Natural killer cell (primary cell): Measurements from ENCODE around the gene IRF9. TPM values are rescaled to one million over a fixed set of nuclear protein-coding genes. Genes with fewer than 3 reads are reported as not detected.

ENCODE experiments used
- ATAC-seq, 3 donors: fragments of 150-1000 bp in 2 of 3; fragments of 200-7000 bp in 1 of 3; cut with Tn5 transposase; 1 replicate in 1 of 3; 2 replicates in 2 of 3; pipeline ENCODE4 v1.10.0; 2021; ENCODE audit warnings: mild to moderate bottlenecking in 2 of 3, moderate library complexity in 2 of 3
- DNase-seq, 2 donors: peaks; one replicate each; pipeline versions ENCODE4 v3.0.0 to v3.0.0-alpha.2; 2013 to 2021; ENCODE audit warnings: mixed read lengths in 1 of 2
- H3K27ac ChIP-seq: one replicate; pipeline ENCODE4 v1.5.1; 2013; ENCODE audit warnings: mild to moderate bottlenecking, low read length
- H3K27me3 ChIP-seq: one replicate; pipeline ENCODE4 v1.6.1; 2013; ENCODE audit warnings: low read length; ENCODE audit not compliant: control insufficient read depth, insufficient read depth
- H3K36me3 ChIP-seq: one replicate; pipeline ENCODE4 v1.6.1; 2013; ENCODE audit warnings: low read length; ENCODE audit not compliant: control insufficient read depth, insufficient read depth
- H3K4me1 ChIP-seq: one replicate; pipeline ENCODE4 v1.6.1; 2013; ENCODE audit warnings: low read length; ENCODE audit not compliant: control insufficient read depth, insufficient read depth
- H3K4me3 ChIP-seq: one replicate; pipeline ENCODE4 v1.5.1; 2013; ENCODE audit warnings: low read length
- H3K9me3 ChIP-seq: one replicate; pipeline ENCODE4 v1.6.1; 2013; ENCODE audit warnings: low read length; ENCODE audit not compliant: control insufficient read depth, insufficient read depth
- H3K27ac Mint-ChIP-seq, 2 donors: one replicate each; pipeline ENCODE4 v1.8.0; 2022; ENCODE audit warnings: mild to moderate bottlenecking in 2 of 2, mixed read lengths in 2 of 2, moderate library complexity in 1 of 2
- H3K27me3 Mint-ChIP-seq, 2 donors: one replicate each; pipeline ENCODE4 v1.8.0; 2022; ENCODE audit warnings: low read depth in 2 of 2, mixed read lengths in 2 of 2
- H3K36me3 Mint-ChIP-seq: one replicate; pipeline ENCODE4 v1.8.0; 2022; ENCODE audit warnings: mixed read lengths
- H3K4me1 Mint-ChIP-seq, 2 donors: one replicate each; pipeline ENCODE4 v1.8.0; 2022; ENCODE audit warnings: mixed read lengths in 2 of 2
- H3K4me3 Mint-ChIP-seq: one replicate; pipeline ENCODE4 v1.8.0; 2022; ENCODE audit warnings: mild to moderate bottlenecking, moderate library complexity, mixed read lengths
- H3K9me3 Mint-ChIP-seq, 2 donors: one replicate each; pipeline ENCODE4 v1.8.0; 2022; ENCODE audit warnings: mixed read lengths in 2 of 2
- WGBS: methylation state at CpG from one replicate; pipeline ENCODE4 v1.1.7; 2013; ENCODE audit warnings: missing lambda C conversion rate; ENCODE audit not compliant: insufficient coverage; 5-methylcytosine and 5-hydroxymethylcytosine counted together
- intact Hi-C: fragments of 100-400 bp; cut with micrococcal nuclease; formaldehyde crosslinking; loops from one replicate; pipeline ENCODE4 v1.14.2; 2022
- total RNA-seq, 4 donors: library from RNA; stranded (reverse); fragments of 120-200 nt in 1 of 4; gene quantifications; one replicate each; pipeline versions ENCODE4 v1.2.3 to v1.2.4, GENCODE V29; 2013 to 2022
- TF ChIP-seq, protein P1 (sequence below): fragments of 200-600 bp; IDR thresholded peaks from one replicate; pipeline ENCODE4 v1.8.0; 2022; ENCODE audit warnings: antibody characterized with exemption

IRF9 gene
- total RNA-seq, 3 donors from 2014 or later (not counting 1 experiment from before 2014, with no cell fraction given) = 178 to 348 (median 319) TPM

DNA sequence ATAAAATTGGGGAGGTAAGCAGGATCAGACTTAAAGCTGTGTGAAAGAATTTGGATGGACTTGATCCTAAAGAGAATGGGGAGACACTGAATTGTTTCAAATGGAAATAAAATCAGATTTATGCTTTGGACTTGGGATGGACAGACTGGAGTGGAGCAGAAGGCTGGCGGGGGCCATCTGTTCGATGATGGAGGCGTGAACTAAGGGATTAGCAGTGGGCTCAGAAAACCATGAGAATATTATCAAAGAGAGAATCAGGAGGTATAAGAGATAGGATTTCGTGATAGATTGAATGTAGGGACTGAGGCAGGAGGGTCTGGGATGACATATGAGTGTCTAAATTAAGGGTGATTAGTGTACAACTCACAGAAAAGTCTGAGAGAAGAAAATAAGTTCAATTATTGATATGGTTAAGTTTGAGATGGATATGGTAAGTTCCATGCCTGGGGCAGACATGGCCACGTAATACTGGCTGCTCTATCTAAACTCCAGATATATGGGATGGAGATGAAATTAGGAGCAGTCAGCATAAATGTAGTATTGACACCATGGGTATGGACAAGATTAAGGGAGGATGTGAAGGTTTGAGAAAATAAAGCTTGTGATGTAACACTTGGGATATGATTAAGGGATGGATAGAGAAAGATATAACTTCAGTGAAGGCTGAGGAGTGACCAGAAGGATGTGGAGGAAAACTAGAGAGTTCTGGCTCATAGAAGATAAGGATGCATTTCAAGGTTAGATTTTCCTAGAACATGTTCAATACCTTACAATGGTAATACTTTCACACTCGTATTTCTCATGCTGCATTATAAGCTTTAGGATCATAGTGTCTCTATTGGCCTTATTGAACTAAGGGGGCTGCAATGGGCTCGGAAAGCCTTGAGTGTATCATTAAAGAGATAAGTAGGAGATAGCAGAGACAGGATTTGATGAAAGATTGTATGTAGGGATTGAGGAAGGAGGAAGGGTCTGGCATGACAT lies 43.4 kb downstream of the IRF9 start:
- H3K36me3 Mint-ChIP-seq = peaks cover 7% of the 10 kb centered on the region
- Histone ChIP-seq H3K36me3 (peaks cover 41% of the 10 kb centered on the region), H3K27ac (no peak overlapping the region), H3K27me3 (no peaks in the 10 kb centered on the region), H3K9me3 (no peaks in the 10 kb centered on the region), H3K4me3 (no peak overlapping the region), H3K4me1 (peaks cover 13% of the 10 kb centered on the region)
- TF ChIP-seq, protein P1, sequence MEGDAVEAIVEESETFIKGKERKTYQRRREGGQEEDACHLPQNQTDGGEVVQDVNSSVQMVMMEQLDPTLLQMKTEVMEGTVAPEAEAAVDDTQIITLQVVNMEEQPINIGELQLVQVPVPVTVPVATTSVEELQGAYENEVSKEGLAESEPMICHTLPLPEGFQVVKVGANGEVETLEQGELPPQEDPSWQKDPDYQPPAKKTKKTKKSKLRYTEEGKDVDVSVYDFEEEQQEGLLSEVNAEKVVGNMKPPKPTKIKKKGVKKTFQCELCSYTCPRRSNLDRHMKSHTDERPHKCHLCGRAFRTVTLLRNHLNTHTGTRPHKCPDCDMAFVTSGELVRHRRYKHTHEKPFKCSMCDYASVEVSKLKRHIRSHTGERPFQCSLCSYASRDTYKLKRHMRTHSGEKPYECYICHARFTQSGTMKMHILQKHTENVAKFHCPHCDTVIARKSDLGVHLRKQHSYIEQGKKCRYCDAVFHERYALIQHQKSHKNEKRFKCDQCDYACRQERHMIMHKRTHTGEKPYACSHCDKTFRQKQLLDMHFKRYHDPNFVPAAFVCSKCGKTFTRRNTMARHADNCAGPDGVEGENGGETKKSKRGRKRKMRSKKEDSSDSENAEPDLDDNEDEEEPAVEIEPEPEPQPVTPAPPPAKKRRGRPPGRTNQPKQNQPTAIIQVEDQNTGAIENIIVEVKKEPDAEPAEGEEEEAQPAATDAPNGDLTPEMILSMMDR = no peak
- ATAC-seq (no peak), DNase-seq (no peak)
- no peak overlapping the region for H3K4me3 Mint-ChIP-seq
- peaks cover 21 to 27% of the 10 kb centered on the region in 2 donors for H3K4me1 Mint-ChIP-seq
- H3K9me3 Mint-ChIP-seq = no peaks in the 10 kb centered on the region
- intact Hi-C loops = no loop called here
- peak overlapping the region; percentile 5 to 86 for H3K27ac Mint-ChIP-seq
- WGBS = 97% methylated on average over 7 of the region's 7 CpGs
- H3K27me3 Mint-ChIP-seq = no peaks in the 10 kb centered on the region

DNA sequence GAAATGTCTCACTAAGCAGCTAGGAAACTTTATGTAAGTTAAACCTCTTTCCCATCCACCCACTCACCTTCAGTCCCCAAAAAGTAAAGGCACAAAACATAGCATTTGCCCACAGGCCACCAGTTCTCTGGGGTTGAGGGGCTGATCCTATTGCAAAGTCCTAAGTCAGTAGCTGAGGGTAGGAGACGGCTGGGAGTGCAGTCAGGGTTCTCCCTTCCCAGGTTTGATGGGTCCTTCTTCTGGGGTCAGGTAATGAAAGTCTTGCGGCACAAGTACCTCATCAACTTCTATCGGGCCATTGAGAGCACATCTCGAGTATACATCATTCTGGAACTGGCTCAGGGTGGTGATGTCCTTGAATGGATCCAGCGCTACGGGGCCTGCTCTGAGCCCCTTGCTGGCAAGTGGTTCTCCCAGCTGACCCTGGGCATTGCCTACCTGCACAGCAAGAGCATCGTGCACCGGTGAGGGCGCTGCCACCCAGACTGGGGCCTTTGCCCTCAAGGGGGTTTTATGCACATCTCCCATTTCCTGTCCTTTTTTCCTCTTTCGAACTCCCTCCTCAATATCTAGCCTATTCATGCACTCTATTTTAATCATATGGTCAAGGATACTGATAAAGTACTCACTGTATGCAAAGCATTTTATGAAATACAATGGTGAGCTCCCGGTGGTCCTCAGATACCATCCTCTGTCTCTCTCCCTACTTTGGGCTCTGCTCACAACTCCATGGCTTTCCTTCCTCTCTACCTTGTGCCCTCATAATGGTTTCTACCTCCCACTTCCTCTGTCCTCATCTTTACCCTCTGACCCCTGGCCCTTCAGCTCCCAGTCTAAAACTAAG lies 45.4 kb downstream of the IRF9 start:
- Histone ChIP-seq H3K27ac (peak overlapping the region; percentile 32), H3K4me3 (no peak overlapping the region), H3K27me3 (no peaks in the 10 kb centered on the region), H3K9me3 (no peaks in the 10 kb centered on the region), H3K36me3 (peaks cover 57% of the 10 kb centered on the region), H3K4me1 (peaks cover 13% of the 10 kb centered on the region)
- DNase-seq (no peak), ATAC-seq (no peak)
- Mint-ChIP-seq H3K9me3 (no peaks in the 10 kb centered on the region), H3K4me1 (peaks cover 31 to 33% of the 10 kb centered on the region in 2 donors), H3K27ac (peak overlapping the region; percentile 86 to 87), H3K36me3 (peaks cover 18% of the 10 kb centered on the region), H3K4me3 (no peak overlapping the region), H3K27me3 (no peaks in the 10 kb centered on the region)
- 99% methylated on average over 11 of the region's 11 CpGs for WGBS
- TF ChIP-seq, protein P1 = no peak
- intact Hi-C loops = no loop called here

DNA sequence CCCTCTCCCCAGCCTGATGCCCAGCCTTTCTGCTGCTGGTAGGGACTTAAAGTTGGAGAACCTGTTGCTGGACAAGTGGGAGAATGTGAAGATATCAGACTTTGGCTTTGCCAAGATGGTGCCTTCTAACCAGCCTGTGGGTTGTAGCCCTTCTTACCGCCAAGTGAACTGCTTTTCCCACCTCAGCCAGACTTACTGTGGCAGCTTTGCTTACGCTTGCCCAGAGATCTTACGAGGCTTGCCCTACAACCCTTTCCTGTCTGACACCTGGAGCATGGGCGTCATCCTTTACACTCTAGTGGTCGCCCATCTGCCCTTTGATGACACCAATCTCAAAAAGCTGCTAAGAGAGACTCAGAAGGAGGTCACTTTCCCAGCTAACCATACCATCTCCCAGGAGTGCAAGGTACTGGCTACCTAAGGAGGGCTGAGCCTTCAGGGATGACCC lies 46.1 kb downstream of the IRF9 start:
- DNase-seq = peak in 1 of 2 donors; percentile 50
- Histone ChIP-seq H3K36me3 (peaks cover 54% of the 10 kb centered on the region), H3K27me3 (no peaks in the 10 kb centered on the region), H3K27ac (peak overlapping the region; percentile 32), H3K4me1 (peaks cover 15% of the 10 kb centered on the region), H3K4me3 (no peak overlapping the region), H3K9me3 (no peaks in the 10 kb centered on the region)
- peaks cover 22% of the 10 kb centered on the region for H3K36me3 Mint-ChIP-seq
- H3K4me3 Mint-ChIP-seq = peak overlapping the region; percentile 14
- peak overlapping the region; percentile 86 to 87 for H3K27ac Mint-ChIP-seq
- peaks cover 35 to 40% of the 10 kb centered on the region in 2 donors for H3K4me1 Mint-ChIP-seq
- H3K9me3 Mint-ChIP-seq = no peaks in the 10 kb centered on the region
- intact Hi-C loops = no loop called here
- peak; percentile 79 to 83 (median 83) for ATAC-seq
- no peaks in the 10 kb centered on the region for H3K27me3 Mint-ChIP-seq
- TF ChIP-seq, protein P1 = no peak
- 36% methylated on average over 5 of the region's 5 CpGs for WGBS
